HG03196 (cell line): ENCODE measurements around the gene CCM2.

Experiments used
- ATAC-seq: cut with Tn5 transposase; IDR thresholded peaks from one replicate; pipeline ENCODE4 v1.9.1; 2021; ENCODE audit not compliant: unreplicated experiment

Gene CCM2

GRCh38 chr7:45064047-45064725, 64.2 kb downstream of the CCM2 start:
- ATAC-seq, result no peak

- no peak for ATAC-seq
These were observed 65.3 kb downstream of the CCM2 start for GRCh38 chr7:45065031-45065995.

DNA sequence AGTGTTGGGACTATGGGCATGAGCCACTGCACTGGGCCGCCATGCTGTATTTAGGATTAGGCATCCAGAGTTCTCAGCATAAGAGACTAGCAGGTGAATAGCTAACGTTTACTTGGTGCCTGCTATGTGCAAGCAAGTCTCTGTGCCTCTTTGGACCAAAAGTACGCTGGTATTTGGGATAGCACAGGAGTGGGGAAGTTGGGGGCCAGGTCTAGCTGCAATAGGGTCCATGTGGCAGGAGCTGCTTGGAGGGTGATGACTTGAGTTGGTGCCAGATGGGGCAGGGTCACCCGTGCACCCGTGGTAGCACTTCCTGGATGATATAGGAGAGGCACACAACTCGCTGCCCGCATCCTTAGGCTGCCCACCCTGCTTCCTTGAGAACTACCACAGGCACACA, 66.4 kb downstream of the CCM2 start:
- no peak for ATAC-seq

GRCh38 chr7:45067582-45067981, 67.6 kb downstream of the CCM2 start:
- no peak for ATAC-seq

DNA sequence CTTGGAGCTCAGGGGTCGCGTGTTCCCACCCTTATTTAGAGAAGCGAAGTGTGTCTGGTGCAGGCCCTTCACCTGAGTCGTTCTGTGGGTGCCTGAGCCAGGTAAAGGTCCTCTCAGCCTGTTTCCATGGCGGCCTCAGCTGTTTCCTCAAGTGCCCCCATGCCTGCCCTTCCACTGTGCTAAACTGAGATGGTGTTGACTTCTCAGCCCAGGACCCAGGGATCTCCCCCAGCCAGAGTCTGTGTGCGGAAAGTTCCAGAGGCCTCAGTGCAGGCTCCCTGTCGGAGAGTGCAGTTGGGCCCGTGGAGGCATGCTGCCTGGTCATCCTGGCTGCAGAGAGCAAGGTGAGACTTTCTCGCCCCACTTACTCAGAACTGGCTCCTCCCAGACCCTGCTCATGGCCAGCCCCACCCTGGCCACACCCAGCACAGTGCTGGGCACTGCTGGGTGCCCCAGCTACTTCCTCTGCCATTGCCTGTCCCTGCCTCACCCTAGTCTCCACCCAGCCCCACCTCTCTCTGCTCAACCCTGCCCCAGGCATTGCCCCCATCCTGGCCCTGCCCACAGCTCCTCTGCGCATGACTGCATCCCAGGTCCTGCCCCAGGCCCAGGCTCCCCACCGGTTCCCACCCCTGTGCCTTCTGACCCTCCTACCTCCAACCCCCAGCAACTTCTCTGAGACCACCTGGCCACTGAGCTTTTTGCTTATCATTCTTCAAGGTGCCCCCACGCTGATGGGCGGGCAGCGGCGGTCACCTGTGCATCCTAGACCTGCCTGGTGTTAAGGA, 68.4 kb downstream of the CCM2 start:
- ATAC-seq, result no peak

DNA sequence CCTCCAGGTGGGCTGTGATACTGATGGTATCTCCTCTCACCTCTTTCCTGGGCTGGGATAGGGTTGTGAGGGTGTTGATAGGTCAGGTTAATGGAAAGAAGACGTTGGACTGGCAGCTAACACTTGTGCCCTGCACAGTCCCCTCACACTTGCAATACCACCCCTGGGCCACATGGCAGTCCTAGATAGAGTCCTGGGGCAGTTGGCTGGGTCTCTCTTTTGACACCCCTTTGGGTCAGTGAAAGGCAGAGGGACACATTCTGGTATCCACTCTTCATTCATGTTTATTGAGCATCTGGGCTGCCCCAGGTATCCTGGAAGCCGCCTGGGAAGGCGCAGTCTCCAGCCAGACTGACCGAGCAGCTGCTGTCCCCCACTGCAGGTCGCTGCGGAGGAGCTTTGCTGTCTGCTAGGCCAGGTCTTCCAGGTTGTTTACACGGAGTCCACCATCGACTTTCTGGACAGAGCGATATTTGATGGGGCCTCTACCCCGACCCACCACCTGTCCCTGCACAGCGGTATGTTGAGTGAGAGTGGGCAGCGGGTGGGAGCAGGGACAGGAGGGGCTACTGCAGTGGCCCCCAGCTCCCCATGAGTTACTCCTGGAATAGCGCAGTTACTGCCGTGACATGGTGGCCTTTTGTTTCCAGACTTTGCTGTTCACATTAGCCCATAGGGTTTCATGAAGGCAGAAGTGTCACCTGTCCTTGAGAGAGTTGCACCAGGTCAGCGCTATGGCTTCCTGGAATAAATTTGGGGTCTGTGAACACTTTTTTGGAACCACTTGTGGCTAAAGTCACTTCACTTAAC, 69.6 kb downstream of the CCM2 start:
- ATAC-seq, result no peak

- no peak for ATAC-seq
These were observed 70.2 kb downstream of the CCM2 start for GRCh38 chr7:45070254-45070642.

GRCh38 chr7:45071528-45071927, 71.5 kb downstream of the CCM2 start:
- no peak for ATAC-seq

DNA sequence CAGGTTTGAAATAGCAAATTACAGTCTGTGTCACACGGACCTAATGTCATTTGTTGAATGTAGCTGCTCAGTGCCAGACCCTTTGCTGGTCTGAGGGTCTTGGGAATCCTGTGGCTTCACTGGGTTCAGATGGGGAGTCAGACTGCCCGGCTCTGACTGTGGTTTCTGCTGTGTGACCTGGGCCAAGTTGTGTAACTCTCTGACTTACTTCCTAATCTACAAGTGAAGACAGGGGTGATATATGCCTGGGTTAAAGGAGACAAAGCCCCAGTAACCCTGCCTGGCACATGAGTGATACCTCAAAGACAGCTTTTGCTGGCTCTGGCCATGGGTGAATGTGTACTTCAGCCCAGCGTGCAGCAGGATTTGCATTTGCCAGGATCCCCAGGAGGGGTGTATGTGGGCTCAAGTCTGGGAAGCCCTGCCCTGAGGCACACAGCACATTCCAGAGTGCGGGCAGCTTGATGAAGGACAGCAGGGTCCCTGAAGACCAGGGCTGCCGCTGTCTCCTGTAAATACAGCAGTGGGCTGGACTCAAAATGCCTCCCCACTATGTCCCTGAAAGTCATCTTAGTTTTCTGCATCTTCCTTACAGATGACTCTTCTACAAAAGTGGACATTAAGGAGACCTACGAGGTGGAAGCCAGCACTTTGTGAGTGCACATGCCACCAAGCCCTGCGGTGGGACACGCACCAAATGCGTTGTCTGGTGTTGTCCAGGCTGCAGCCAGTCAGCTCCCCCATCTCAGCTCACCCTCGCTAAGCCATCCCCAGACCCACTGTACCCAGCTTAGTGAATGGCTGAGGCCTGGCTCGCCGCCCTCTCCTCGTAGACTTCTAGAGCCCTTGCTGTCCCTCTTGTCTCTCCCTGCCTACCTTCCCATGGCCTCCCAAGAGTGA, 72.4 kb downstream of the CCM2 start:
- no peak for ATAC-seq

DNA sequence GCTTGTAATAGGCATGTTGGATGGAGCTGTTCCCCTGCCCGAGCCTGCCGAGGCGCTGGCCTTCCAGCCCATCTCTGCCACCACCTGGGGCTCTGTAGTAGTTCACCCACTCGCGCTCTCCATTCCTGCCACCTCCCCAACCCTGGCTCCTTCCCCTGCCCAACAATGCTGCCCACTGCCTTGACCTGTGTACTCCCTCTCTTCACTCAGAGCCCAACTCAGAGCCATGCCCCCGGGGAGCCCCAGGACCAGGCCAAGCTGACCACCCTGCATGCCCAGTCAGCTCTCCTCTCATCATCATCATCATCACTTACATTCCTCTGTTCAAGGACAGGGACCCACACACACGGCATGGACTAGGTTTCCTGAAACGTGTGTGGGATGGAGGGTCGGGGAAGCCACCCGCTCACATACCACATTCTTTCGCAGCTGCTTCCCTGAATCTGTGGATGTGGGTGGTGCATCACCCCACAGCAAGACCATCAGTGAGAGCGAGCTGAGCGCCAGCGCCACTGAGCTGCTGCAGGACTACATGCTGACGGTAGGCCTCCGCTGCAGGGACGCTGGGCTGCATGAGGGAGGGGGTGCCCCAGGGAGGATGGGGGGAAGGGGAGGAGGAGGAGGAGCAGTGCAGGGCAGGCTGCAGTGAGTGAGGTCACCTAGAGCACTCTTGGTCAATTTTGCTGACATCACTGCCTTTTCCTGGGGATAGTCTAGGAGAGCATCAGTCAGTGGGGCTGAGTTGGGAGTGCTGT, 73.2 kb downstream of the CCM2 start:
- no peak for ATAC-seq

- ATAC-seq, result no peak
These were observed 74.0 kb downstream of the CCM2 start for GRCh38 chr7:45073786-45074527.

DNA sequence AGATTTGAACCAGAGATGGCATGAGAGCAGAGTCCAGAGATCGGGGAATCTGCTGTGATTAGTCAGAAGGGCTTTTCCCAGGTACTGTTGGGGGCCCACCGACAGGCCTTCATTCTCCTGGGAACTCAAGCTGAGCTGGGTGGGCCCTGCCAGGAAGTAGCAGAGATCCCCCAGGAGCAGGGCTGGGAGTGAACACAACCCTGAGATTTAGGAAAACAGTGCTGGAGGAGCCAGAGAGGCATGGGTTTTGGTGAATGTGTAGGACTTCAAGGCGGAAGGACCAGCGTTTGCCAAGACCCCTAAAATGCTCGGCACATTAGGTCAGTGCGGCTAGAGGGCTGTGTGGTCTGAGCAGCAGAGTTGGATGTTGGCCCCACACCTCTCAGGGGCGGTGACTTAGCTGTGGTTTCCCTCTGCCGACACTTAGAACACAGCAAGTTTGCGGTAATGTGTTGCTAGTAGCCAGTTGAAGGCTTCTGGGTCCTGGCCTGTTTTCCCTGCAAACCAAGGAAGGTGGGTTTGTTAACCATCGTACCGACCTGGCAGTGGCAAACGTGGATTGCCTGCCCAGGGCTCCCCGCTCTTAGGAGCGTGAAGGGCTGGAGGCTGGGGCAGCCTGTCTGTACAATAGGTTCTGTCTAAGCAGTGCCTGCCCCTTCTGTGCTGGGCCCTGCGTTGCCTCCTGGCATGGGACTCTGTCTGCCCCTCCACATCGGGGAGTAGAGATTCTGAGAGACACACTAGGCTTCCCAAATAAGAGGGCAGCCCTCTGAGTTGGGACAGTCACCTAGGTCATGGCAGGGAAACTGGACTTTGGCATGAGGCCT, 74.7 kb downstream of the CCM2 start:
- no peak for ATAC-seq

GRCh38 chr7:45075355-45075644, 75.3 kb downstream of the CCM2 start:
- no peak for ATAC-seq

GRCh38 chr7:45075871-45076796, 76.1 kb downstream of the CCM2 start:
- no peak for ATAC-seq

DNA sequence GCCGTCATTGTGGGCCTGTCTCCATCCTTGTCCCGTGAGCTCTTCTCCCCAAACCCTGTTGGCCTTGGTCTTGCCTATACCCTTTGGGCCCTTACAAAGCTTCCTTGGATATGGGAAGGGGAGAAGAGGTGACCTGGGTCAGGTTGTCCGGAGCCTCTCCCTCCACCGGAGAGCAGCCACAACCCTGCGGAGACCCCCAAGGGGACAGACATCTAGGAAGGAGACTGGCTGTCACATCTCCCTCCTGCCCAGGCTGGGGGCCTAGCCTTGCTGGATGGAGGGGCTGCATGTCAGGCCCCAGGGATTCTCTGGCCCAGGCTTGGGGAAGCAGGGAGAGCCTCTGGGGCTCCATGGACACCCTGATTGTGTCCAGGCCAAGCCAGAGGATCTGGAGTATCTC, 76.9 kb downstream of the CCM2 start:
- ATAC-seq, result no peak

DNA sequence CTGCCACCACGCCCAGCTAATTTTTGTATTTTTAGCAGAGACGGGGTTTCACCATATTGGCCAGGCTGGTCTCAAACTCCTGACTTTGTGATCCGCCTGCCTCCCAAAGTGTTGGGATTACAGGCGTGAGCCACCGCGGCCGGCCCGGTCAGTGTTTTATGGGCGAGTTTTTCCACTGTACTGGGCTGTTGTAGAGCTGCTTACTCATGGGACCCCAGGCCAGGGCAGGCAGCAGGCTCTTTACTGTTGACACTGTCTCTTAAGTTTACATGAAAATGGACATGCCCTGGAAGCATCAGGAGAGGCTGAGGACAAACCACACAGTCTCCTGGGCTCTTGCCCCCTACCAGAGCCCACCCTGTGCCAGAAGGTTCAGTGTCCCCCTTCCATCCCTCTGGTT, 77.6 kb downstream of the CCM2 start:
- ATAC-seq, result no peak
